Stomach smooth muscle (tissue), 2 donors: ENCODE data around the gene MRPL44.

Experiments
- H3K27ac ChIP-seq: one replicate; pipeline ENCODE4 v1.7.0; 2013; ENCODE audit warnings: mild to moderate bottlenecking, low read length, inconsistent platforms
- H3K27me3 ChIP-seq, 2 donors: one replicate each; pipeline ENCODE4 v1.7.0; 2013; ENCODE audit warnings: low read length in 2 of 2; ENCODE audit not compliant: insufficient read depth in 2 of 2, control insufficient read depth in 1 of 2
- H3K36me3 ChIP-seq, 2 donors: one replicate each; pipeline ENCODE4 v1.7.0; 2013; ENCODE audit warnings: low read length in 2 of 2; ENCODE audit not compliant: control insufficient read depth in 2 of 2, insufficient read depth in 2 of 2
- H3K4me1 ChIP-seq: one replicate; pipeline ENCODE4 v1.7.0; 2013; ENCODE audit warnings: low read length; ENCODE audit not compliant: control insufficient read depth, insufficient read depth
- H3K4me3 ChIP-seq, 2 donors: one replicate each; pipeline ENCODE4 v1.7.0; 2013; ENCODE audit warnings: low read length in 2 of 2
- H3K9ac ChIP-seq, 2 donors: one replicate each; pipeline ENCODE4 v1.7.0; 2013; ENCODE audit warnings: low read length in 2 of 2, mild to moderate bottlenecking in 1 of 2
- H3K9me3 ChIP-seq, 2 donors: one replicate each; pipeline ENCODE4 v1.7.0; 2013; ENCODE audit warnings: low read length in 2 of 2; ENCODE audit not compliant: control insufficient read depth in 2 of 2
- donor health status: healthy.
- donor health status: Pancreatic carcinoma.

MRPL44 gene

DNA sequence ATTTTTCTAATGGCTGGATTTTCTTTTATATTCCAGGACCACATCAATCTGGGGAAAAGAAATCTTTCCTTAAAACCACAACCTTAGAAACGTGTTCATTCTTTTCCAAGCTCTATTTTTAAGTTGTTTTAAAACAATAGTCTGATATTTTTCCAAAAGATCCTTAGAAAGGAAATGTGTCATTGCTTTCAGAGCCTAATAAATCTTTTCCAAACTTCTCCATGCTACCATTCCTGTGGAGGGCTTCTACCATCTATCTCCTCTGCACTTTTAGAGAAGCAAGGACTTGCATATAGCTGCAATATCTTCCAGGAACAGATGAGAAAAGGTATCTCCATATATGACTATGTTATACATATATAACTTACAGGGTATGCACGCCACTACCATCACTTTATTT lies 33.3 kb upstream of the MRPL44 start:
- no peaks in the 10 kb centered on the region for H3K27me3 ChIP-seq
- H3K9me3 ChIP-seq, result peaks cover 0 to 3% of the 10 kb centered on the region in 2 donors
- no peak overlapping the region for H3K9ac ChIP-seq
- H3K4me3 ChIP-seq, result no peak overlapping the region
- H3K27ac ChIP-seq, result no peak overlapping the region
- no peaks in the 10 kb centered on the region for H3K4me1 ChIP-seq
- peaks cover 0 to 4% of the 10 kb centered on the region in 2 donors for H3K36me3 ChIP-seq

- H3K4me3 ChIP-seq, result no peak overlapping the region
- peaks cover 0 to 3% of the 10 kb centered on the region in 2 donors for H3K9me3 ChIP-seq
- H3K27me3 ChIP-seq, result no peaks in the 10 kb centered on the region
- peaks cover 3% of the 10 kb centered on the region for H3K4me1 ChIP-seq
- H3K27ac ChIP-seq, result no peak overlapping the region
- peaks cover 0 to 2% of the 10 kb centered on the region in 2 donors for H3K36me3 ChIP-seq
- no peak overlapping the region for H3K9ac ChIP-seq
These were observed 32.2 kb upstream of the MRPL44 start for GRCh38 chr2:223925106-223925505.

DNA sequence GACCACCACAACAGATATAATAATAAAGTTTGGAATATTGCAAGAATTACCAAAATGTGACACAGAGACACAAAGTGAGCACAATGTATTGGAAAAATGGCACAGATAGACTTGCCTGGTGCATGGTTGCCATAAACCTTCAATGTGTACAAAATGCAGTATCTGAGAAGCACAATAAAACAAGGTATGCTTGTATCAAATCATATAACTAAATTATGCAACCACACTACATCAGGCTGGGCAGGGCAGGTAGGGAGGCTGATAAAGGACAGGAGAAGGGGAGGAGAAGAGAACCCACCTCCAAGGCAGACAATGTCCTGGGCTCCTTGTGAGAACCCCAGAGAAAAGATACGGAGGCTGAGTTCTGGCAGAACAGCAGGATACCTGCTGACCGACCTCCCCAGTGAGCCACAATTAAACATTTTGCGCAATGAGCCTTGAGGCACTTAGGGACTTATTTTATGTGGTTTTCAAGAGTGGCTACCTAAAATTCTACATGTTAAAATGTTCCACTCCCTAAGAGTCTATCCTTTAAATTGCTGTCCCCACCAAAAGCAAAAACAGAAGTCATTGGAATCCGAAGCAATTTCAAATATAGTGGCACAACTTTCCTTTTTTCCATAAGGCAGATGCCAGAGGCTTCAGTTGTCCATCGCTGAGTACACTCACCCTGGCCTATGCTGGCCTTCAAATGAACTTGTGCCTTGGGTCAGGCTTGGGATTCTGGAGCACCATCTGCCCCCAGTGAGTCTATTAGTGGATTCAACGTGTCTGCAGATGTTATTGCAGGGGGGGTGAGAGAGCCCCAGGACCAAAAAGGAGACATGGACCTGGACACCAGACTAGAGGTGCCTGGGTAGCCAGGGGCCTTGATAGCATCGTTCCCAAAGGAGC lies 28.9 kb upstream of the MRPL44 start:
- H3K36me3 ChIP-seq, result no peaks in the 10 kb centered on the region
- H3K9me3 ChIP-seq, result peaks cover 0 to 3% of the 10 kb centered on the region in 2 donors
- H3K27me3 ChIP-seq, result no peaks in the 10 kb centered on the region
- H3K9ac ChIP-seq, result no peak overlapping the region
- H3K27ac ChIP-seq, result no peak overlapping the region
- no peak overlapping the region for H3K4me3 ChIP-seq
- H3K4me1 ChIP-seq, result peaks cover 7% of the 10 kb centered on the region

GRCh38 chr2:223929571-223930102 lies 27.6 kb upstream of the MRPL44 start:
- Histone ChIP-seq H3K27ac (no peak overlapping the region), H3K4me3 (no peak overlapping the region), H3K36me3 (no peaks in the 10 kb centered on the region), H3K27me3 (no peaks in the 10 kb centered on the region), H3K9ac (no peak overlapping the region), H3K9me3 (peaks cover 0 to 3% of the 10 kb centered on the region in 2 donors), H3K4me1 (peaks cover 7% of the 10 kb centered on the region)

GRCh38 chr2:223930103-223930976 lies 26.9 kb upstream of the MRPL44 start:
- Histone ChIP-seq H3K27me3 (no peaks in the 10 kb centered on the region), H3K36me3 (no peaks in the 10 kb centered on the region), H3K4me3 (no peak overlapping the region), H3K4me1 (peaks cover 7% of the 10 kb centered on the region), H3K27ac (no peak overlapping the region), H3K9ac (no peak overlapping the region), H3K9me3 (peaks cover 0 to 3% of the 10 kb centered on the region in 2 donors)

DNA sequence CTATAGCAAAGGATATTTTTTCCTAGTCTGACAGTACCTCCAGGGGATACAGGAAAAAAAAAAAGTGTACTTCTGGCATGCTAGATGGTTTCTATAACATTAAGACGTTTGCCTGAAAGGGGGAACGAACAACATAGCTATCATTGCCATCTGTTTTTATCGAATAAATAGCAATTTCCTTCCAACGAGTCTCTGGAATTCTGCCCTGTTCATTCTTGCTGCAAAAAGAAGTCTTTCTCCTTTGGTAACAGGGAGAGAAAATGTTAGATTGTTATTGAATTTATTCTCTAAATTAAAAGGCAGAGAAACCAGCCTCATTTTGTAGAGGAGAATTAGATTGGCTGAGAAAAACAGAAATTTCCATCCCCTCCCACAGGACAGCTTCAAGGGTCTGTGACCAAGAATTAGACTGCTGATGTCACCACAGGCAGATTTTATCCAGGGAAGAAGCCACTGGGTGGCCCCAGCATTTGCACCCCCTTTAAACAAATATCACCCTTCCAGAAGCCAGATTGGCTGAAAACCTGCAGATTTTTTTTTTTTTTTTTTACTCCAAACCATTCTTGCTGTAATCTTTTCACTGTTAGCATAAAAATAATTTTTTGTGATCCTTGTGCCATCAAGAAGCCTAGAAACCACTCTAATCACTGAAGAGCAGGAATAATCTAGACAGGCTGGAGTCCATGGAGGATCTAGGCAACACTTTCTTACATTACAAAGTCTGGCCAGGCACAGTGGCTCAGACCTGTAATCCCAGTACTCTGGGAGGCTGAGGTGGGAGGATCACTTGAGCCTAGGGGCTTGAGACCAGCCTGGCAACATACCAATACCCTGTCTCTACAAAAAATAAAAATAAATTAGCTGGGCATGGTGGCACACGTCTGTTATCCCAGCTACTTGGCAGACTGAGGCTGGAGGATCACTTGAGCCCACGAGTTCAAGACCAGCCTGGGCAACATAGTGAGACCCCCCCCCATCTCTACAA lies 24.2 kb upstream of the MRPL44 start:
- Histone ChIP-seq H3K9me3 (no peaks in the 10 kb centered on the region), H3K4me3 (no peak overlapping the region), H3K27me3 (no peaks in the 10 kb centered on the region), H3K4me1 (peaks cover 22% of the 10 kb centered on the region), H3K36me3 (no peaks in the 10 kb centered on the region), H3K9ac (no peak overlapping the region), H3K27ac (no peak overlapping the region)

- Histone ChIP-seq H3K27ac (no peak overlapping the region), H3K27me3 (no peaks in the 10 kb centered on the region), H3K4me1 (peaks cover 19% of the 10 kb centered on the region)
These were observed 22.4 kb upstream of the MRPL44 start for GRCh38 chr2:223934870-223935269.

DNA sequence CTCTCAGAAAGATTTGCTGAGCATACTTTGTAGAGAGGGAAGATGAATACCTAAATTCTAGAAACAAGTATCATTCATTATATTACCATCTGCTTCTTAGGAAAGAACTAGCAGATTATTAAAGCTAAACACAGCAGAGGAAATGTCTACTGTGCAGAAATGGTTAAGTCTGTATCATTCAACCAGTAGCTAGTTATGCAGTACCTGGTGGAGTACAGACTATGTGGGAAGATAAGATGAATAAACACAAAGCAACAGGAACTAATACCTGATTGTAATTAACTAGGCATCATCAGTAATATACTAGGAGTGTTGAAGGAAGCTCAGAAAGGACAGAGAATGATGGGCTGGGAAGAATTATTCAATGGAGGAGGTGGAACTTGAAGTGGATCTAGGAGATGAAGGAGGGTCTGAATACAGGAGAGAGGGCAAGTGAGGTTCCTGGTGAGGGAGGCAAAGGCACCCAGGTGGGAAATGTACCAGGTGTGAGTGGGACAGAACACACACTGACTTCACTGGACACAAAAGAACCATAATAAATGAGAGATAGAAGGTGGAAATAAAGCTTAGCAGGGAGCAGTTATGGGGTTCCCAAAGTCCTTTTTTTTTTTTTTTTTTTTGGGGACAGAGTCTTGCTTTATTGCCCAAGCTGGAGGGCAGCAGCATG lies 21.7 kb upstream of the MRPL44 start:
- no peaks in the 10 kb centered on the region for H3K36me3 ChIP-seq
- H3K9me3 ChIP-seq, result no peaks in the 10 kb centered on the region
- H3K4me3 ChIP-seq, result no peak overlapping the region
- H3K27ac ChIP-seq, result no peak overlapping the region
- no peaks in the 10 kb centered on the region for H3K27me3 ChIP-seq
- H3K9ac ChIP-seq, result no peak overlapping the region
- peaks cover 15% of the 10 kb centered on the region for H3K4me1 ChIP-seq

More at GRCh38 chr2:223934870-223935269, 22.4 kb upstream of the MRPL44 start:
- H3K4me3 ChIP-seq, result no peak overlapping the region
- H3K36me3 ChIP-seq, result no peaks in the 10 kb centered on the region
- no peaks in the 10 kb centered on the region for H3K9me3 ChIP-seq
- H3K9ac ChIP-seq, result no peak overlapping the region

DNA sequence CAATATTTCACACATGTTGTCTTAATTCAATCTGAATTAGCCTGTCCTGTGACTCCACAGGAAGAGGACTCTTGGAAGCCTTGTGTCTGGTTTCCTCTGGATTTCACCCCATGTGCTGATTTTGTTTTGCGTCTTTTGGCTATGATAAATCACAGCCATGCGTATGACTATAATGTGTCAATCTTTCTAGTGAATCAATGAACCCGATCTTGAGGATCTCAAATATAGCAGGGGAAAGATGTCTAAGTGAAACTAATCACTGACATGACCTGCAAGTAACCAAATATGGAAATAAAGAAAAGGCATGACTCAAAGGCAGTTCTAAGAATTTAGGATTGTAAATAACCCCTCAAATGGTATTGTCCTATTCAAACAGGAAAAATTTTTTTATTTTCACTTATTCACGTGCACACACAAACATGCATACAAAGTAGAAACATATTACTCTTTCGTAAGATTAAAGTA lies 20.4 kb upstream of the MRPL44 start:
- Histone ChIP-seq H3K9ac (no peak overlapping the region), H3K9me3 (no peaks in the 10 kb centered on the region), H3K27me3 (no peaks in the 10 kb centered on the region), H3K4me1 (peaks cover 17% of the 10 kb centered on the region), H3K36me3 (no peaks in the 10 kb centered on the region), H3K4me3 (peak overlapping the region in 1 of 2 donors; percentile 9), H3K27ac (no peak overlapping the region)
